GM18873 (cell line): ENCODE results near the gene LRRC57.

ENCODE experiments used
- ATAC-seq: cut with Tn5 transposase; IDR thresholded peaks from one replicate; pipeline ENCODE4 v1.9.1; 2021; ENCODE audit warnings: mild to moderate bottlenecking, moderate library complexity, moderate number of reproducible peaks; ENCODE audit not compliant: unreplicated experiment, low FRiP score

Gene LRRC57

GRCh38 chr15:42493679-42494078 lies 54.9 kb downstream of the LRRC57 start:
- no peak for ATAC-seq

GRCh38 chr15:42491539-42492225 lies 56.9 kb downstream of the LRRC57 start:
- no peak for ATAC-seq

GRCh38 chr15:42490671-42491538 lies 57.7 kb downstream of the LRRC57 start, which contains the start of gene ZNF106:
ZNF106 (minus strand) TSS chr15:42491141; CDS start chr15:42472289, 18,852 bp downstream.
- ATAC-seq = peak; percentile 44

- no peak for ATAC-seq
Measured at GRCh38 chr15:42490291-42490670, 58.3 kb downstream of the LRRC57 start.
